Brain microvascular endothelial cell (primary cell): ENCODE data around the gene TOM1L2.

Experiments
- DNase-seq: peaks from one replicate; pipeline ENCODE4 v3.0.0-alpha.2; 2020
- H3K27ac ChIP-seq: fragments of 250-450 bp; sonication (Bioruptor Pico); 2 replicates; pipeline ENCODE4 v1.5.1; 2020; ENCODE audit warnings: mild to moderate bottlenecking, moderate library complexity
- H3K27me3 ChIP-seq: fragments of 250-450 bp; sonication (Bioruptor Pico); replicated peaks from 2 replicates; pipeline ENCODE4 v1.5.1; 2020; ENCODE audit warnings: mild to moderate bottlenecking
- H3K36me3 ChIP-seq: fragments of 250-450 bp; sonication (Bioruptor Pico); replicated peaks from 2 replicates; pipeline ENCODE4 v1.5.1; 2020; ENCODE audit warnings: mild to moderate bottlenecking
- H3K4me3 ChIP-seq: 2 replicates; pipeline ENCODE4 v1.5.1; 2011; ENCODE audit warnings: low read depth, mild to moderate bottlenecking, control low read depth, low read length, moderate library complexity
- CTCF ChIP-seq: IDR thresholded peaks from 2 replicates; pipeline ENCODE4 v1.5.1; 2011; ENCODE audit warnings: low read depth, mild to moderate bottlenecking, moderate library complexity, low read length, control low read depth, inconsistent platforms; ENCODE audit errors: missing control alignments
- in situ Hi-C: cut with HindIII; loops from 2 replicates; pipeline ENCODE4 v1.10.0; 2017; ENCODE audit warnings: low sequenced_read_pairs, low pct_ligation_motif_present

TOM1L2 gene

GRCh38 chr17:17795946-17796786, 176.0 kb downstream of the TOM1L2 start:
- peaks cover 55% of the 10 kb centered on the region for H3K36me3 ChIP-seq
- in situ Hi-C loops: no loop called here
- no peak for DNase-seq
- no peak overlapping the region for H3K27ac ChIP-seq
- H3K4me3 ChIP-seq: no peak overlapping the region
- H3K27me3 ChIP-seq: no peaks in the 10 kb centered on the region
- TF ChIP-seq CTCF: no peak

GRCh38 chr17:17795296-17795695, 176.9 kb downstream of the TOM1L2 start:
- no peak overlapping the region for H3K27ac ChIP-seq
- no peak for TF ChIP-seq CTCF
- in situ Hi-C loops: no loop called here
- no peak overlapping the region for H3K4me3 ChIP-seq
- no peaks in the 10 kb centered on the region for H3K27me3 ChIP-seq
- no peak for DNase-seq
- H3K36me3 ChIP-seq: peaks cover 55% of the 10 kb centered on the region

- no peak for TF ChIP-seq CTCF
- Histone ChIP-seq H3K4me3 (no peak overlapping the region), H3K27ac (no peak overlapping the region), H3K27me3 (no peaks in the 10 kb centered on the region), H3K36me3 (peaks cover 50% of the 10 kb centered on the region)
- in situ Hi-C loops: no loop called here
- no peak for DNase-seq
These were observed 177.8 kb downstream of the TOM1L2 start for GRCh38 chr17:17794382-17794781.
